ENCODE results near the gene PAQR4.

The PAQR4 gene

GRCh38 chr16:2948807-2949704 is 20.1 kb upstream of the PAQR4 start:
- DNase-seq = no peak

DNA sequence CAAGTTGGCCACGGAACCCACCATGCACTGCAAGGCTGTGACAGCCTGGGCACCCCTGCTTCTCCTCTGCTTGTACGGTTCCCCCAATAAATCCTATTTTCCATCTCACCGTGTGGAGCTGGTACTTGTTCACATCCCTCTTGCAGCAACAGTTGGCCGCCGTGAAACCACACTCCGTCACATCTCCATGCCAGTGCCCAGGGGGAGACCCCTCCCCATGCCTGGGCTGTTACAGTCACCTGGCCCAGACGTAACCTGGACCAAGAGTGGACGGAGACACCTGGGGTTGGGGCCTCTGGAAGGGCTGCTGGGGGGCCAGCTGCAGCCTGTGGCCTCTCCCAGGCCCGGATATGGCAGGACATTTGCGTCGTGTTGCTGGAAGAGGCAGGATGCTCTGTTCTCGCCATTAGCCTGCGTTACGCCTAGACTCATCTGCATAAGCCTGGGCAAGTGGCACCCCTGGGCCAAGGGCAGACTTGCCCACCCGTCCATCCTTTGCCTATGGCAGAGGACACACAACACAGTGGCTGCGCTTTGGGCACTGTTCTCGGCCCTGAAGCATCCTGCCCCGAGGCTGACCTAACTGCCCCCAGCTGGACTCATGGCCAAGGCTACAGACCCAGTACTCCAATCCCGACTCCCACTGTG is 19.3 kb upstream of the PAQR4 start:
- DNase-seq = no peak

- DNase-seq = no peak
Measured at GRCh38 chr16:2950353-2950724, 18.8 kb upstream of the PAQR4 start.

DNA sequence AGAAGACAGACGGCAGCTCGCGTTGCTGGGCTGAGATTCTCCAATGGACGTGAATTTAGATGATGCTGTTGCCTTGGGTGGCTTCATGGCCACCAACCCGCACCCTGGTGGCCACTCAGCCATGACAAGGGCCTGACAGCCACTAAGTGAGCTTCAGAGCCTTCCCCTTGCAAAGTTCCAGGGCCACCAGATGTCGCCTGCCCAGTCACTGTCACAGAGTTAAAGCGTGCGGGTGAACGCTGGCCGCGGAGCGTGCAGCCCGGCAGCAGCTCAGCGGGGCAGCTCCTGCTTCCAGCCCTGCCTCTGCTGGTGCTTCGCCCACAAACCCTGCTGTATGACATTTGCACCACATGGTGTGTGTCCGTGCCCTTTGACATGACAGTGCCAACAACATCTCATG is 18.4 kb upstream of the PAQR4 start:
- DNase-seq = no peak

DNA sequence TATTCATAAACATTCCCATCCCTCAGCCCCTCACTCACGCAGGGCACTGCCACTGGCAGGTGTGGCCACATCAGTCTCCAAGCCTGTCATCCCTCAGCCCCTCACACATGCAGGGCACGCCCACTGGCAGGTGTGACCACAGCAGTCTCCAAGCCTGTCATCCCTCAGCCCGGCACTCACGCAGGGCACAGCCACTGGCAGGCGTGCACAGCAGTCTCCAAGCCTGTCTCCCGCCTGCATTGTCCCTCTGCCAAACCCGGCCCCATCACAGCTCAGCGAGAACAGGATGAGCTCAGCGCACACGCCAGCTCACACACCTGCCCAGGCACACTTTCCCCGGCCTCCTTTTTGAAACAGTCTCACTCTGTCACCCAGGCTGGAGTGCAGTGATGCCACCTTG is 16.5 kb upstream of the PAQR4 start:
- DNase-seq = no peak

DNA sequence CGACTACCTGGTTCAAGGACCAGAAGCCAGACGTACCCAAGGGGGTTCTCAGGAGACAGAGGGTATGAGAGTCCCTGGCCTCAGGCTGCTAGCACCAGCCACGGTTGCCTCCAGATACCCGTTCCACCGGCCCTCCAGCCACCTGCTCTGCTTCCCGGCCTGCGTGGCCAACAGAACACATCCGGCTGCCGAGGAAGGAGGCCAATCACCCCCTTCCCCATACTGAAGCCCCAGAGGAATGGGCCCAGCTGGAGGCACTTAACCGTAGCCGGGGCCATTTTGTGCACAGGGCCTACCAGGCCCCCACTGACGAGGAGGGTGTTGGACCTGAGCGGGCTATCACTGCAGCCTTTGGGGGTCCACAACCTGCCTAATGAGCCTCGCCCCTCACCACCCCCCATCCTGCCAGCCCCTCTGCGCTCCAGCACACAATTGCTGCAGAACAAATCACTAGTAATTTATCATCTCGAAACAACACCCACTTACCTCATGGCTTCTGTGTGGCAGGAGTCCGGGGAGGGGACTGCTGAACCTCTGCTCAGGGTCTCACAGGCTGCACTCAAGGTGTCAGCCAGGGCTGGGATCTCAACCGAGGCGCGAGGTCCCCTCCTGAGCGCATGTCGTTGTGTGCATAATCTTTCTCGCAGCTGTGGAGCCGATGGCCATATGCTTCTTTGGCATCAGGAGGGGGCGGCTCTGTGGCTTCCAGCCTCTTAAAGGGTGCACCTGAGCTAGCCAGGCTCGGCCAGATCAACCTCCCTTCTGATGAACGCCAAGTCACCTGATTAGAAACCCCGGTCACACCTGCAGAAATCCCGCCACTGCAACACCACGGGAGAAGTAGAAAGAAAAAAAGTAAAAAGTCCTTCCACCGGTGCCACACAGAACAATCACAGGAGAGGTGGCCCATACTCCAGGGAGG is 15.2 kb upstream of the PAQR4 start:
- DNase-seq = no peak

DNA sequence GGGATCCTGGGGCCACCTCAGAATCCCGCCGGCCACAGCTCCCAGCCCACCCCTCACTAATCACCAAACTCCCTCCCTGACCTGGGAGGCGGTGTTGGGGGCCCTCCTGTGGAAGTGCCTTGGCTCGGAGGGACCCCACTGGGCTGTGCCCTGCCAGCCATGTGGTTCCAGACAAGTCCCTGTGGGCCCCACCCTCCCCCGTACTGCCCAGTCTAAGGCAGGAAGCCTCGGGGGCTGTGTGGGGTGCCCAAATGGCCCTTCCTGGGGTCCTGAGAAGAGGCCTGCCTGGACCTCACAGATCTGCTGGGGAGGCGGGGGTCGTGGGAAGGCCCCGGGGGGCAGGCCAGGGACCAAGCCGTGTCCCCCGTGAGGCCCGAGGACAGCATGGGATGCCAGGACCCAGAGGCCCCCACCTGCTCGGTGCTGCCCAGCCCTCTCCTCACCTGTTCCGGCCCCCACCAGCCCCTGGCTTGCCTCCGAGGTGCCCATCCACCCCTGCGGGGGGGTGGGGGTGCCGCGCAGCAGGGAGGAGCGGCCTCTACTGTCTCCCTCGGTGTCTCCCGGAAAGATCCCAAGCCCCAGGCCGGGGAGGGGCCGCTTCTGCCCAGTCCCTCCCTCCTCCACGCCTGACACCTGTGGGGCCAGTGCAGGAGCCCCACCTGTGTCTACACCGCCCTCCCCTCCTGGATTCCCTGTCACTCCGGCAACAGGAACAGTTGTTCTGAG is 14.3 kb upstream of the PAQR4 start:
- DNase-seq = no peak

DNA sequence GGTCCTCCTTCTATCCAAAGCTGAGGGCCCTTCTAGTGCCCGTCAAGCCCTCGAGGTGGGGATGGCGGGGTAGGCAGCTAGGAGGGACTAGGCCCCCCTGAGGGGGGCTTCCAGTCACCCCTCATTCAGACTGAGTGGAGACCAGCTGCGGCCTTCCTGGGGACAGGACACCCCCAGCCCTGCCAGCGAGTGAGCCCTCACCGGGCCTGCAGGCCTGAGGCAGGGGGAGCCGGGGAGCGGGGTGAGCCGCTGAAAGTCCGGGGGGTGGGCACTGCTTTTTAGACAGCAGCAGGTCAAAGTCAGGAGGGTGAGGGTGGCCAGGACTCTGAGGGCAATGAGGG is 13.7 kb upstream of the PAQR4 start:
- DNase-seq = no peak

DNA sequence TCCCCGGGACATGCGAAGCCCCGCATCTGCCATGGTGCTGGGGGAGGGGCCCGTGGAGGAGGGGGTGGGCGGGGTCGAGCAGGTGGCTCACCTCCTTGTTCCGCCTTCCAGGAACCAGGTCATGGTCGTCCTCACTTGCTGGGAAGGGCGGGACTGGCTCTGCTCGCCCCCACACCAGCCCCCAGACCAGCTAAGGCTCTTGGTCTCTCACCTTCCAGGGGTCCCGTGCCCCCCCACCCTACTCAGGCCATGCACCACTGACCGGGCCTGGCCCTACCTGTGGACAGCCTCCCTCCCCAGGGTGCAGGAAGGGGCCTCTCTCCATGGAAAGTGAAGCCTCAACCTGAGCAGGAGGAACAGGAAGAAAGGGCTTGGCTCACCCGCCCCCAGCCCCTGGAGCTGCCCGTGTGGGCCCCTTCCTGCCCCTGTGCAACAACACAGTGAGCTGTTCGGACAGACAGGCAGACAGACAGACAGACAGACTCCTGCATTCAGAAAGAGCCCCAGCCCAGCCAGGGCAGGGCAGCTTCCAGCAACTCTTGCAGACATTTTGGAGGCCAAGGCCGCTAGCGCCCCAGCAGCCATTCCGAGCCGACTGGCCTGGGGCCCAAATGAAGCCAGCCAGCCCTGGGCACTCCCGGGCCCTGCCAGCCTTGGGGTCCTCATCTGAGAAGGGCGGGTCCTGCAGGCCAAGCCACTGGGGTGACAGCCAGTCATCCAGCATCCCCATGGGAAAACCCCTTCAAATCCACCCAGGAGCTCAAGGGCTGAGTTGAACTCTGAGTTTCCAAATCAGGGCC is 13.2 kb upstream of the PAQR4 start:
- DNase-seq = no peak

DNA sequence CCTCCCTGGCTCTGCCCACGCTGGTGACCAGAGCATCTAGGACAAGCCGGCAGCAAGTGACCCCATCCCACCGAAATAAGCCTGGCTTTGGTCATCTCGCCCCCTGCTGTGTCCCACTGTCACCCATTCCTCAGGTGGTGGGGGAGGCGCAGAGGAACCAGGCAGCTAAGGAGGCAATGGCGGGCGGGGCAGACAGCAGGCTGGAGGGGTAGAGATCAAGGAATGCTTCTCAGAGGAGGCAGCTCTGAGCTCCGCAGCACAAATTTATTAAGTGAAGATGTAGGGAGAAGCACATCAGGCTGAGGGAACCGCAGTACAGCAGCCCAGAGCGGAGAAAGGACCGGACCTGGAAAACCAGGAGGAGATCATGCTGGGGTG is 12.6 kb upstream of the PAQR4 start:
- no peak for DNase-seq

GRCh38 chr16:2959206-2959605 is 9.9 kb upstream of the PAQR4 start:
- DNase-seq = no peak

GRCh38 chr16:2960183-2961010 is 8.8 kb upstream of the PAQR4 start:
- no peak for DNase-seq

GRCh38 chr16:2962334-2963073 is 6.6 kb upstream of the PAQR4 start:
- DNase-seq = no peak

DNA sequence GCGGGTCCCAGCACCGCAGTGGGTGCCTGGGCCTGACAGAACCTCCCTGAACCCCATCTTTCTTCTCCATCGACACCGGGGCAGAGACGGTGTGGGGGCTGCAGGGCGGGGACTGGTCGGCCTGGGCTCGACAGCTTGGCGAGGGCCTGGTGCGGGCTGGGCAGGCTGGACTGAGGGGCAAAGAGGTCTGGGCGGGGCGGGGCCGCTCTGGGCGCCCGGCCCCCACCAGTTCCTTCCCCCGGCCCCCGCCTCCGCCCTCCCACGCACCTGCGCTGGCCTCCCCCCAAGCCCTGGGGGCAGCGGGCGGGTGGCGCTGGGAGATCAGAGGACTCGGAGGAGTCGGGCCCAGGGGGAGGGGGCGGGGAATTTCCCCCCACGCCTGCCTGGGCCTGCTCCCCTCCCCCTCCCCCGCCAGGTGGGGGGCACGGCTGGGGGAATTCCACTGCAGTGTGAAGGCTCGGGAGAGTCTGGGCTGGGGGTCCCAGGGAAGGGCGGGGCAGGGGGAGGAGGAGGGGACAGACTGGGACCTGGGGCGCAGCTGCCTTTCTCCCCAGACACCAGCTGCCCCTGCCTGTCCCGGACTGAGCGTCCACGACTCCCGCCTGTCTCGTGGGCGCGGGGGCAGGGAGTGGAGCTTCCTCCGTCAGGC is 6.0 kb upstream of the PAQR4 start:
- DNase-seq = no peak

DNA sequence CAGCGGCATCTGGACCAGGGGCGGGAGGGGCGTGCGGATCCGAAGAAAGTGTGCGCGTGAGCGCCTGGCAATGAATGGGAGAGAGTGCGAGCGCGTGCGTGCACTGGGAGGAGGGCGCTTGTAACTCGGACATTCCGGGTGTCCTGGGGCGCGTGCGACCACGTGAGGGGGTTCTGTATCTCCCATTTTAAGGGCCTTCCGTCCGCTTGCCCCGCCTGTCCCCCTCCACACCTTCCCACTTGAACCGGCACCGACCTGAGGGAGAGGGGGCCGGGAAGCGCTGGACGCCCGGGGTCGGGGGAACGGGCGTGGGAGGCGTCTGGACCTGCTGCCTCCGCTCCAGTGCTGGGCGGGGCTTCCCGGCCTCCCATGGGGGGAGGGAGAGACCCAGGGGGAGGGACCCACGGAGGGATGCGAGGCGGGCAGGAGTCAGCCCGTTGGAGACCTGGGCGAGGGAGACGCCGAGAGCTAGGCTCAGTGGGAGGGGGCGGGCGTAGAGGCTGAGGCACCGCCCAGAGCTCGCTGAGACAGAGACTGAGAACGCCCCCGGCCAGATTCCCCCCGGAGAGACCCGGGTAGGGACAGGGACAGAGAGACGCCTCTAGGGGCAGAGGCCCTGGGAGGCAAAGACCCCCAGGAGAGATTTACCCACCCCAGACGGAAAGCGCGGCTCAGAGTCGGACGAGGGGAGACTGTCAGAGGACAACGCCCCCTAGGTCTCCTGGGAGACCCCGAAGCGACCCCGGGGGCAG is 5.2 kb upstream of the PAQR4 start, which contains the start of gene KREMEN2:
TSS of gene KREMEN2 (plus strand) at position 553 of the 752 bp plus-strand sequence. CDS start 246 bp downstream, outside the sequence.
- DNase-seq = no peak

- DNase-seq = no peak
Measured at GRCh38 chr16:2964475-2965336, 4.4 kb upstream of the PAQR4 start.

DNA sequence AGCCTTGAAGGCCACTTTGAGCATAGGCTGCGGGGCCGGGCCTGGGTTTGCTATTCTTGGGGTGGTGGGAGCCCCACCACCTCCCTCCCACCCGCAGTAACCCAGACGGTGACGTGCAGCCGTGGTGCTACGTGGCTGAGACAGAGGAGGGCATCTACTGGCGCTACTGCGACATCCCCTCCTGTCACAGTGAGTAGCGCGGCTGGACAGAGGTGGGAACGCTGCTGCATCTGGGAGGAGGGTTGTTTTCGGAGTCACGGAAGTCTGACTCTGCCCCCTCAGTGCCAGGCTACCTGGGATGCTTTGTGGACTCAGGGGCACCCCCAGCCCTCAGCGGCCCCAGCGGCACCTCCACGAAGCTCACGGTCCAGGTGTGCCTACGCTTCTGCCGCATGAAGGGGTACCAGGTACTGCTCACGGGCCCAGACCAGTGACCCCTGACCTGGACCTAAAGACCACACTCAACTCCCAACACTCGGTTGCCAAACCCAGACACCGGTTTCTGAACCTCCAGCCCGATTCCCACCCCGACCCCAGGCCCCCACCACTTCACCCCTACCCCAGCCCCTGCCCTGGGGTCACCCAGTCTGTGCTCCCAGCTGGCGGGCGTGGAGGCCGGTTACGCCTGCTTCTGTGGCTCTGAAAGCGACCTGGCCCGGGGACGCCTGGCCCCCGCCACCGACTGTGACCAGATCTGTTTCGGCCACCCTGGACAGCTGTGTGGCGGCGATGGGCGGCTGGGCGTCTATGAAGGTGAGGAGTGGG is 2.9 kb upstream of the PAQR4 start:
- DNase-seq = no peak
